ENCODE measurements around the gene DIP2C.

The DIP2C gene

GRCh38 chr10:360653-361052 is 328.8 kb downstream of the DIP2C start:
- Histone ChIP-seq H3K4me1 (ENCODE audit: insufficient read depth, low read length) (no peaks in the 10 kb centered on the region), H3K4me3 (ENCODE audit: low read length) (no peak overlapping the region), H3K27me3 (ENCODE audit: insufficient read depth, low read length) (no peaks in the 10 kb centered on the region), H3K9me3 (ENCODE audit: insufficient read depth, low read depth, low read length) (no peaks in the 10 kb centered on the region), H3K27ac (ENCODE audit: low read length) (no peak overlapping the region), H3K36me3 (ENCODE audit: insufficient read depth, low read depth, low read length) (peaks cover 24% of the 10 kb centered on the region; the same call in 1 of the 2 replicates), H3K9ac (ENCODE audit: low read depth, low read length) (no peak overlapping the region)

GRCh38 chr10:359762-360161 is 329.7 kb downstream of the DIP2C start:
- no peak overlapping the region for H3K27ac ChIP-seq (ENCODE audit: low read length)
- H3K36me3 ChIP-seq (ENCODE audit: insufficient read depth, low read depth, low read length), result peaks cover 22% of the 10 kb centered on the region
- no peak overlapping the region for H3K9ac ChIP-seq (ENCODE audit: low read depth, low read length)

GRCh38 chr10:359093-359492 is 330.4 kb downstream of the DIP2C start:
- H3K9me3 ChIP-seq (ENCODE audit: insufficient read depth, low read depth, low read length), result no peaks in the 10 kb centered on the region
- no peaks in the 10 kb centered on the region for H3K27me3 ChIP-seq (ENCODE audit: insufficient read depth, low read length)
- peaks cover 22% of the 10 kb centered on the region for H3K36me3 ChIP-seq (ENCODE audit: insufficient read depth, low read depth, low read length)

More at GRCh38 chr10:359762-360161, 329.7 kb downstream of the DIP2C start:
- Histone ChIP-seq H3K9me3 (ENCODE audit: insufficient read depth, low read depth, low read length) (no peaks in the 10 kb centered on the region), H3K4me1 (ENCODE audit: insufficient read depth, low read length) (no peaks in the 10 kb centered on the region), H3K4me3 (ENCODE audit: low read length) (no peak overlapping the region), H3K27me3 (ENCODE audit: insufficient read depth, low read length) (no peaks in the 10 kb centered on the region)

GRCh38 chr10:357201-357950 is 332.1 kb downstream of the DIP2C start:
- Histone ChIP-seq H3K27me3 (ENCODE audit: insufficient read depth, low read length) (no peaks in the 10 kb centered on the region), H3K27ac (ENCODE audit: low read length) (no peak overlapping the region), H3K9me3 (ENCODE audit: insufficient read depth, low read depth, low read length) (no peaks in the 10 kb centered on the region), H3K4me1 (ENCODE audit: insufficient read depth, low read length) (no peaks in the 10 kb centered on the region), H3K9ac (ENCODE audit: low read depth, low read length) (no peak overlapping the region; the same call in 1 of the 2 replicates), H3K4me3 (ENCODE audit: low read length) (no peak overlapping the region), H3K36me3 (ENCODE audit: insufficient read depth, low read depth, low read length) (peaks cover 26% of the 10 kb centered on the region)

More at GRCh38 chr10:359093-359492, 330.4 kb downstream of the DIP2C start:
- Histone ChIP-seq H3K27ac (ENCODE audit: low read length) (no peak overlapping the region), H3K4me1 (ENCODE audit: insufficient read depth, low read length) (no peaks in the 10 kb centered on the region), H3K4me3 (ENCODE audit: low read length) (no peak overlapping the region), H3K9ac (ENCODE audit: low read depth, low read length) (no peak overlapping the region)

GRCh38 chr10:356452-356851 is 333.0 kb downstream of the DIP2C start:
- Histone ChIP-seq H3K9me3 (ENCODE audit: insufficient read depth, low read depth, low read length) (no peaks in the 10 kb centered on the region), H3K27me3 (ENCODE audit: insufficient read depth, low read length) (no peaks in the 10 kb centered on the region), H3K36me3 (ENCODE audit: insufficient read depth, low read depth, low read length) (peaks cover 21% of the 10 kb centered on the region), H3K4me3 (ENCODE audit: low read length) (no peak overlapping the region), H3K9ac (ENCODE audit: low read depth, low read length) (no peak overlapping the region), H3K27ac (ENCODE audit: low read length) (no peak overlapping the region), H3K4me1 (ENCODE audit: insufficient read depth, low read length) (no peaks in the 10 kb centered on the region)

- no peak overlapping the region for H3K9ac ChIP-seq (ENCODE audit: low read depth, low read length)
- H3K9me3 ChIP-seq (ENCODE audit: insufficient read depth, low read depth, low read length), result no peaks in the 10 kb centered on the region
- H3K4me1 ChIP-seq (ENCODE audit: insufficient read depth, low read length), result no peaks in the 10 kb centered on the region
- H3K27me3 ChIP-seq (ENCODE audit: insufficient read depth, low read length), result no peaks in the 10 kb centered on the region
- H3K36me3 ChIP-seq (ENCODE audit: insufficient read depth, low read depth, low read length), result peaks cover 19% of the 10 kb centered on the region
- H3K27ac ChIP-seq (ENCODE audit: low read length), result no peak overlapping the region
- H3K4me3 ChIP-seq (ENCODE audit: low read length), result no peak overlapping the region
Observed at GRCh38 chr10:354901-355617, 334.4 kb downstream of the DIP2C start.

- Histone ChIP-seq H3K36me3 (ENCODE audit: insufficient read depth, low read depth, low read length) (peaks cover 27% of the 10 kb centered on the region), H3K9me3 (ENCODE audit: insufficient read depth, low read depth, low read length) (no peaks in the 10 kb centered on the region), H3K9ac (ENCODE audit: low read depth, low read length) (no peak overlapping the region), H3K4me1 (ENCODE audit: insufficient read depth, low read length) (no peaks in the 10 kb centered on the region), H3K4me3 (ENCODE audit: low read length) (no peak overlapping the region), H3K27ac (ENCODE audit: low read length) (no peak overlapping the region), H3K27me3 (ENCODE audit: insufficient read depth, low read length) (no peaks in the 10 kb centered on the region)
Observed at GRCh38 chr10:352476-353235, 336.8 kb downstream of the DIP2C start.

GRCh38 chr10:351770-352334 is 337.6 kb downstream of the DIP2C start:
- no peaks in the 10 kb centered on the region for H3K27me3 ChIP-seq (ENCODE audit: insufficient read depth, low read length)
- no peak overlapping the region for H3K27ac ChIP-seq (ENCODE audit: low read length)
- no peaks in the 10 kb centered on the region for H3K9me3 ChIP-seq (ENCODE audit: insufficient read depth, low read depth, low read length)
- H3K4me3 ChIP-seq (ENCODE audit: low read length), result no peak overlapping the region
- H3K4me1 ChIP-seq (ENCODE audit: insufficient read depth, low read length), result no peaks in the 10 kb centered on the region
- H3K36me3 ChIP-seq (ENCODE audit: insufficient read depth, low read depth, low read length), result peaks cover 27% of the 10 kb centered on the region
- no peak overlapping the region for H3K9ac ChIP-seq (ENCODE audit: low read depth, low read length)

GRCh38 chr10:350981-351501 is 338.4 kb downstream of the DIP2C start:
- no peaks in the 10 kb centered on the region for H3K9me3 ChIP-seq (ENCODE audit: insufficient read depth, low read depth, low read length)
- peaks cover 27% of the 10 kb centered on the region for H3K36me3 ChIP-seq (ENCODE audit: insufficient read depth, low read depth, low read length)
- H3K9ac ChIP-seq (ENCODE audit: low read depth, low read length), result no peak overlapping the region
- H3K27me3 ChIP-seq (ENCODE audit: insufficient read depth, low read length), result no peaks in the 10 kb centered on the region
- H3K4me3 ChIP-seq (ENCODE audit: low read length), result no peak overlapping the region
- no peak overlapping the region for H3K27ac ChIP-seq (ENCODE audit: low read length)
- no peaks in the 10 kb centered on the region for H3K4me1 ChIP-seq (ENCODE audit: insufficient read depth, low read length)

- H3K9me3 ChIP-seq (ENCODE audit: insufficient read depth, low read depth, low read length), result no peaks in the 10 kb centered on the region
- H3K4me1 ChIP-seq (ENCODE audit: insufficient read depth, low read length), result no peaks in the 10 kb centered on the region
- H3K4me3 ChIP-seq (ENCODE audit: low read length), result no peak overlapping the region
- H3K36me3 ChIP-seq (ENCODE audit: insufficient read depth, low read depth, low read length), result peaks cover 19% of the 10 kb centered on the region; the same call in 1 of the 2 replicates
- no peak overlapping the region for H3K27ac ChIP-seq (ENCODE audit: low read length)
- no peak overlapping the region for H3K9ac ChIP-seq (ENCODE audit: low read depth, low read length)
- H3K27me3 ChIP-seq (ENCODE audit: insufficient read depth, low read length), result no peaks in the 10 kb centered on the region
Observed at GRCh38 chr10:349081-349480, 340.4 kb downstream of the DIP2C start.

- H3K9me3 ChIP-seq (ENCODE audit: insufficient read depth, low read depth, low read length), result no peaks in the 10 kb centered on the region
- no peaks in the 10 kb centered on the region for H3K4me1 ChIP-seq (ENCODE audit: insufficient read depth, low read length)
- H3K9ac ChIP-seq (ENCODE audit: low read depth, low read length), result no peak overlapping the region
- H3K36me3 ChIP-seq (ENCODE audit: insufficient read depth, low read depth, low read length), result 0 out of 2 replicates have a peak, but pooled peaks cover 15% of the 10 kb centered on the region
- H3K27me3 ChIP-seq (ENCODE audit: insufficient read depth, low read length), result no peaks in the 10 kb centered on the region
- H3K4me3 ChIP-seq (ENCODE audit: low read length), result no peak overlapping the region
- H3K27ac ChIP-seq (ENCODE audit: low read length), result no peak overlapping the region
Observed at GRCh38 chr10:348456-348855, 341.0 kb downstream of the DIP2C start.

Data from iPS-20b (cell line).